HG03439 (cell line): ENCODE data around the gene CHRNB2.

Source experiments
- ATAC-seq: cut with Tn5 transposase; IDR thresholded peaks from one replicate; pipeline ENCODE4 v1.9.1; 2021; ENCODE audit warnings: mild to moderate bottlenecking, moderate library complexity; ENCODE audit not compliant: unreplicated experiment

CHRNB2 gene

DNA sequence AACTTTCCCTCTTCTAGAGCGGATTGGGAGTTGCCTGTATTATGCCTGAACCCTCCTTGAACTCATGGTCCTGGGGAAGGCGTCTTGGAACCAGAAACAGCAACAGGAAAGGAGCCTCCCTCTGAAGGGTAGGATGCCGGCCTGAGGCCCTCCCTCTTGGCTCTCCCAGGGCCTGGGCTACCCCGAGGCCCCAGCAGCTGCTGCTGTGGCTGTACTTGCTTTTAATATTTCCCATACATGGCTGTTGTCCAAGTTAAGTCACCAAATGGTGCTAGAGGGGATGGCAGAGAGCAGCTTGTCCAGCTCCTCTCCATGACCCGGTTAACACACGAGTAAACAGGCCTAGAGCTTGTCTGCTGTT, 10.5 kb downstream of the CHRNB2 start:
- no peak for ATAC-seq

DNA sequence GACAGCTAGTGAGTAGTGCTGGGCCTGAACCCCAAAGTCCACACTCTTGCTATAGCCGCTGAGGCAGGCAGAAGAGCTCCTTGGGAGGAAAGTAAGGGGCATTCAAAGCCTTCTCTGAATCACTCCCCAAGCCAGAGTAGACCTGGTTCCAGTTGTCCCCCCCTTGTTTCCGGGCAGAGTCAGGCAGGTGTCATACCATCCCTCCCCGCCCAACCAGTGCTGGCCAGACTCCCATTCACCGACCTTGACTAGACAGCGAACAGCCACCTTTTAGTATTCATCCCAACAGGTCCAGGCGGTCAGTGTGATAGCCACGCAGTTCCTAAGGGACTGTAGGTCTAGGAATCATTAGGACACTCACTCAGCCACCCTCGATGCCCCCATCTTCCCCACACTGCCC, 11.8 kb downstream of the CHRNB2 start:
- no peak for ATAC-seq

DNA sequence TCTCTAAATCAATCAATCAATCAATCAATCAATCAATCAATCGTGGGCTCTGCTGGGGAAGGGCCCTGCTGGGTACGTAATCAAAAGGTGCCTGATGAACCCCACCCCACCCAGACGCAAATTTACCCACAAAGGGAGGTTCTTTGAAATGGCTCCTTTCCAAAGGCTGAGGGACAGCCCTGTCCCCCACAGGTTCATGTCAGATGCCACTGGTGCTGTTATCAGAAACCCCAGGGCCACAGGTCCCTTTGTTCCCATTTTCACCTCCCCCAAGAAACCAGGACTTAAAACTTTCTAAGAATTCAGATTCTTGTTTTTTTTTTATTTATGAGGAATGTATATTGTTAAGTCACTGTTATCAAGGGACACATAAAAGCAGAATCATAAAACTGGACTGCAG, 14.2 kb downstream of the CHRNB2 start:
- no peak for ATAC-seq

DNA sequence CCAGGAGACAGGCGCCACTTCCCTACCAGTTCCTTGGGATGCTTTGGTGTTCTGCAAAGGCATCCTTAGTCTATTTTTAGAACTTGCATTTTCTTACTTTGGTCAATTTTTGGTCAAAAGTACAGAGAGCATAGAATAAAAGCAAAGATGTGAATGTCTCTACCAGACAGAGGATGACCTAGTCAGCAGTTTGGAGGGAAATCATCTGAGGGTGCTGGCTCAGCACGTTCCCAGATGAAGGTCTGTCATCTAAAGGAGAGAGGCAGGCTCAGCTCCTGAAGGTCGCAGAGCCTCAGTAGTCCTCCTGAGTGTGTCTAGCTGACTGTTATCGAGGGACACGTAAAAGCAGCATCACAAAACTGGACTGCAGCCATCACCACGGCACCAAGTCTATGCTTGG, 15.3 kb downstream of the CHRNB2 start:
- no peak for ATAC-seq

DNA sequence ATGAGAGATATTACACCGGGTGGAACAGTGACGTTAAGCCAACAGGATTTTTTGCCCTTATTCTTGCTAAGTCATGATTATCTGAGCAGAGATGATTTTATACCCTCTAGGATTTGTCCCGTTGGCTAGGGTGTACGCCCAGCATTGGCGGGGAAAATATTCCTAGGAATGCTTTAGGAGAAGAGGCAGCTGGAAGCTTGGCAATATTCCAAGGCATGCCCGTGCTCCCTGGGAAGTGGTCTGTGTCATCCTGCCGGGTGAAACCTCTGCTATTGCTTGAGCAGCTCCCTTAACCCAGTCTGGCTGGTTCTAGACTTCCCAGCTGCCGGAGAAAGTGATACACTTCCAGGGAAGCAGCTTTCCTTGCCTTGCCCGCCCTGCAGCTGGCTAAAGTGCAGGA, 16.2 kb downstream of the CHRNB2 start:
- no peak for ATAC-seq

DNA sequence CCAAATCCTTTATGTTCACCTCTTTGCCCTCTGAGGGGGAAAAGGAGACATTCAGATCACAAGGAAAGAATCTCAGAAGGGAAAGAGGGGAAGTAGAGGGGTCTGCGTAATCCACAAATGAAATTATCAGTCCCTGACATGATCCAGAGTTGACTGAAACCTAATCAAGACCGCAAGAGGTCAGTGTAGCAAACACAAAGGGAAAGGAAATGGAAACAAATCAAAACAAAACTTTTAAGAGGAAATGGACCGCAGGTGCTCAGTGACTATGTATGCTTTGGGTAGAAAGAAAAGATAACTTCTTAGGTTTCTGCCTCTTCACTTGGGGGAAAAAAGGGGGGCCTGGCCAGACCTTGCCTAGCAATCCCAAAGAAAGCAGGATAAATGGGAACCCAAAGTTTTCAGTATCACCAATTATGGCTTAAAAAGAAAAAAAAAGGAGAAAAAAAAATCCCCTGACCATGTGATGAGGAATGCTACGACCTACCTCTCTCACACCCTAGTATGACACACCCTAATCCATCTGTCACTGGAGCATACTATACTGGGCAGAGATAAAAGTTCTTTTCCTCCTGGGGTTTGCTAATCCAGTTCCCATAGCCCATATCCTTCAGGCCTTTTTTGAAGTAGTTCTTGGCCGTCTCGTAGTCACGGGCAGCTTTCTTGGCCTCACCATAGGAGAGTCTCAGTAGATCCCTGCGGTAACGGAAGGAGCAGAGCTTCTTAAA, 16.9 kb downstream of the CHRNB2 start:
- no peak for ATAC-seq

DNA sequence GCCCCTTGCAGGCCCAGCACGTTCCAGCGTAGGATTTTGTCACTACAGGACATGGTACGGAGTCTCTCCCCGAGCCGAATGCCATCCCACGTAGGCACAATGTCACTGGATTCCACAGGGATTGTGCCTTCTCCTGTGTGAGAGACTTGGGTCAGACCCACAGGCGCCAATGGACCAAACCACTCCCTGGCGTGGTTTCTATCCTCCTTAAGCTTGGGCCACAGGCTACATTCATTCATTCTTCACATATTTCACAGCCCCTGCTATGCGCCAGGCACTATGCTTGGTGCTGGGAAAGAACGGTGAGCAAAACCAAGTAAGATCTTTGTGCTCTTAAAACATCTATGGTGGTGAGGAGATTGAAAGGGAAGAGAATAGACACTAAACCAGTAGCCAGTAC, 18.7 kb downstream of the CHRNB2 start:
- no peak for ATAC-seq

DNA sequence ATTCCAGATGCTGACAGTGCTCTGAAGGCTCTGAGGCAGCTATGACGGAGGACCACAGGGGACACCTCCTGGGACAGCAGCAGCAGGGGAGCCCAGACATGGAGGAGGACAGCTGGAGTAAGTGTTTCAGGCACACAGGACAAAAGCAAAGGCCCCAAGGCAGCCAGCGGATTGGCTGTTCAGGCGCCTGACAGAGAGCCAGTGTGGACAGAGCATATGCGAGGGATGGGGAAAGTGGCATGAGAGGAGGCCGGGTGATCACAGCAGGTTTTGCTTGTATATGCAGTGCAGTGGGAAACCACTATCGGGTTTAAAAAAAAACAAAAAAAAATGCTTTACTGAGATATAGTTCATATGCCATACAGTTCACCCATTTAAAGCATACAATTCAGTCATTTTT, 19.1 kb downstream of the CHRNB2 start:
- no peak for ATAC-seq

DNA sequence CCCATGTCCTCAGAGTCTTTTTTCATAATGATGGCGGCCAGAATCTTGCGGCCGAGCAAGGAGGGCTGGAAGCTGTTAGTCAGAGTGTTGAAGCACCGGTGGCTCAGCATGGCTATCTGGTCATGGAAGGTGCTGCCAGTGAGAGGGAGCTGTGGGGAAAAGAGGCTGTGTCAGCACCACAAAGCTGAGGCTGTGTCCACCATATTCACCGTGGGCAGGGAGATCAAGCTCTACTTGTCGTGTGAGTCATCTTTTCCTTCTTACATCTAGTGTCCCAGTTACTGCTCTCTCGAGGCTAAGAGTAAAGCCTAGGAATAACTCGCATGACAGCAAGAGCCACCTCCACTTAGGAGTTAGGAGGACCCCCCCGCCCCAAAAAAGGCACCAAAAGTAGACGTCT, 22.2 kb downstream of the CHRNB2 start:
- ATAC-seq = no peak

DNA sequence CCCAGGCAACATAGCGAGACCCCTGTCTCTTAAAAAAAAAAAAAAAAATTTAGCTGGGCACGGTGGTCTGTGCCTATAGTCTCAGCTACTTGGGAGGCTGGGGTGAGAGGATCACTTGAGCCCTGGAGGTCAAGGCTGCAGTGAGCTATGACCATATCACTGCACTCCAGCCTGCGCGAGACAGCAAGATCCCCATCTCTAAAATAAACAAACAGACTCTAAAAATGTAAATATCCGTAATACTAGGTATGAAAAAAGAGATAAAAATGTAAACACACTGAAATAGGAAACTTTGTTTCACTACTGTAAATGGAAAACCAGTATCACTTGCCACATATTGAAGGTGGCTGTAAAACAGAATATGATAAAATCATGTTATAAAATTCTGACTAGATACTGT, 23.2 kb downstream of the CHRNB2 start:
- no peak for ATAC-seq

DNA sequence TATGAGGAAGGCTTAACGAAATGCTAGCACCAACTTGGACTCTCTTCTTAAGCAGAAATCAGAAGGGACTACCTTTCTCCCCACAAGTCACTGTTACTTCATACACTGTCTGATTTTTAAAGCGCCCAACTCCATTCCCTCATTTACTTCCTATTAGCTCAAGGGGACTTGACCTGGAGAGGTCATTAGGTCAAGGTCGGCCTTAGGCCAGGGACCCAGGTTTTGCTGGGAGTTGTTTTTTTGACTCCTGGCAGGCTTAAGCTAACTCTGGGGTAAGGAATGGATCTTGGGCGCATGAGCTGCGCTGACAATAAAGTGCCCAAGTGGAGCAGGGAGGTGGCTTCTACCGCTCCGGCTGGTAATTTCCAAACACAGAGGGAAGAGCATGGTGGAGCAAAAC, 23.6 kb downstream of the CHRNB2 start:
- ATAC-seq = no peak

DNA sequence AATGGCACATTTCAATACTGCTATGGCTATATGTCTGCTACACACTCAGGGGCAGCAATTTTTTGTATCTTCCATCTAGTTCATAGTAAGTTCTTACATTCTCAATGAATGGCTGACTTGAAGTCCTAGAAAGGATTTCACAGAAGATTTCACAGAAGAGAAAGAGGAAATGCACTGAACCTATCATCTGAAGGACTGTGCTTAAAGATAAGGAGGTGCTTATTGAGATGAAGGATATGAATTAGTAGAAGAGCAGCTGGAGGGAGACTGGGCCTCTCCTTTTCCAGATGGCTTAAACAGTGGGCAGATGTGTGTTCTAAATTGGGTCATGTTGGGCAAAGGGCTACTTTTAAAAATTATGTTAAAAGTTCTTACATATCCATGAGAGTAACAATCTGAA, 25.8 kb downstream of the CHRNB2 start:
- no peak for ATAC-seq

DNA sequence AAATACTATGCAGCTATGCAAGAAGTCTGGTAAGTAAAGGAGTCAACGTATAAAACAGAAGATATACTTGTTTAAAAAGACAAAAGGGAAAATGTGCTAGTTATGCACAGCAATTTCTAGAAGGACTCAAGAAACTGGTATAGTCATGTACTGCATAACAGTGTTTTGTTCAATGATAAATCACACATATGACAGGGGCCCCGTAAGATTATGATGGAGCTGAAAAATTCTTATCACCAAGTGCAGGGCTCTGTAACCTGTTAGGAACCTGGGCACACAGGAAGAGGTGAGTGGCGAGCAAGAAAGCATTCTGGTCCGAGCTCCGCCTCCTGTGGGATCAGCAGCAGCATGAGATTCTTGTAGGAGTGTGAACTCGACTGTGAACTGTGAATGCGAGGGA, 27.2 kb downstream of the CHRNB2 start:
- ATAC-seq = no peak

DNA sequence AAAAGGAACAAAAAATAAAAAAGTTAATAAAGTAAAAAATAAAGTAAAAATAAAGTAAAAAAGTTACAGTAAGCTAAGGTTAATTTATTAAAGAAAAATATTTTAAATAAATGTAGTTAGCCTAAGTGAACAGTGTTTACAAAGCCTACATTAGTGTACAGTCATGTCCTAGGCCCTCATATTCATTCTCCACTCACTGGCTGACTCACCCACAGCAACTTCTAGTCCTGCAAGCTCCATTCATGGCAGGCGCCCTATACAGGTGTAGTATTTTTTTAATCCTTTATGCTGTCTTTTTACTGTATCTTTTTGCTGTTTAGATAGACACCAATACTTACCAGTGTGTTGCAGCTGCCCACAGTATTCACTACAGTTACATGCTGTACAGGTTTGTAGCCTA, 28.0 kb downstream of the CHRNB2 start:
- ATAC-seq = no peak

DNA sequence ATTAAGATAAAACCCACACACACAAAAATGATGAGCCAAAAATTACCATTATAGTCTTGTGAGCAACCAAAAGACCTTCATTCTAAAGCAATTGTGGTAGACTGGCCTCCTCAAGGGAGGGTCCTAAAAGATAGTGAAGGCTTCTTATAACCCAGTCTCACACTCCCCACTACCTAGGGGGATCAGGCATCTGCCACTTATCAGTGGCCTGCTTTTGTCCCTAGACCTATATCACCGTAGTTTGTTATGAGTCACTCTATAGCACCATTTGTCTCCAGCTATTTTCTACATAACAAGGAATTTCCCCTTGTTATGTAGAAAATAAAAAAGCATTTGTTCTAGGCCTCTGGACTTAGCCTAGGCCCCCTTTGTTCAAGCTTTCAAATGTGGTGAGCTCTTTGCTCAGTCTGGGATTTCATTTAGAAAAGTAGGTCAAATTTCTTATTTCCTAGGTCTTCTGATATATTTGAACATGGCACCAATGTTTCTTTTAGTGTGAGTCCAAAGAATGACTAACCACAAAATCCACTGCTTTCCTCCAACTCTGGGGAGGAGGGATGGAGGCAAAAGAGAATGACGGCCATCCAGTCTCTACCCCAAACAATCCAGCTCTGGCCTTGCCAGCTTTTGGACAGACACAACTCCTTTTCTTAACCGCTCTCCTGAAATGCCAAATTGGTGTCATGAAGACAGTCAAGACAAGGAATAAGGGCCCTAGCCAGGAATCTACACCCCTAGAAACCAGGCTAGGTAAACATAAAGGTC, 31.5 kb downstream of the CHRNB2 start:
- ATAC-seq = no peak

DNA sequence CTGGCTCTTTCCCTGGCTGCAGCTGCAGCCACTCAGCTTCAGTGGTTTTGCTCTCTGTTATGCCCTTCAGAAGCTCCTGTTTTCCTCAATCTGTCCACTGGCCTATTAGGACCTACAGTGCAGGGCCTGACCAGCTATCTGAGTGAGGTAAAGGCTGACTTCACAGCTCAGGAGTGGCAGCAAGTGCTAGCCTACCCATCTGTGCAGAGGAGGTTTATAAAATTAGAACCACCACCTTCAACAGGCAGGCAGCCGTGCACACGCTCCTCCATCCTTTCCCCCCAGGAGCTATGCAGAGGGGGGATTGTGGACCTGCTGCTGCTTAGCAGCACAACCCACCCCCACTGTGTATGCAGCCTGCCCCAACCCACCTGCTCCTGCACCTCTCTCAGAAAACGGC, 32.1 kb downstream of the CHRNB2 start:
- no peak for ATAC-seq

DNA sequence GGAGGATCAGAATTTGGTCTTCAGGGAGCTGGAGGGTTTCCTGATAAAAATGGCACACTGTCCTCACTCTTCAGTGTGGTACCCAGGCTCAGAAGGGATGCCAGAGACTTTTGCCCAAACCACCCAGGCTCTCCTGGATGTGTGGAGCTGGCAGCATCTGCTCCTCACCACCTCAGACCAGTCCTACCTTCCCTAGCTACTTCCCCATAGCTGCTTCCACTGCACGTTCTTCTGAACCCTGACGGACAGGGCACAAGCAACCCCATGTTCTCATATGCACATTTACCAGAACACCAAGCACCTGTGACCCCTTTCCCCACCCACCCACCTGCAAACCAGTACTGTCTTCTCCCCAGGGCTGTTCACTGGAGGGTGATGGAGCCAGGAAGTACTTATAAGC, 35.7 kb downstream of the CHRNB2 start:
- no peak for ATAC-seq

DNA sequence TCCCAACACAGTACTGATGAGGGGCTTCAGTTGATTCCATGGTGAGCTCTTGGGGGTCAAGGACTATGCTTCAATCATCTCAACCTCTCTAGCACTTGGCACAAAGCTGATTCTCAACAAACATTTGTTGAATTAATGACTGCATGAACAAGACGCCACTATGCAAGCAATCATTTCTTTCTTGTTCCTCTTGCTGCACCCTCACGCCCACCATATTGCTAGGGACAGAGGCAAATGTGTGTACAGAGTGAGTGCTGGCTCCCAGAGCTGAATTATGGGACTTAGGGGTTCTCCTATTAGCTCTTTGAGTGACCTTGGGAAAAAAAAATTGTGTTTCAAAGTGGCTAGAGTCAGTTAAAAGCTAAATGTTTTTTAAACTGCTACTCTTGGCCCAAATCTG, 38.0 kb downstream of the CHRNB2 start:
- ATAC-seq = no peak

DNA sequence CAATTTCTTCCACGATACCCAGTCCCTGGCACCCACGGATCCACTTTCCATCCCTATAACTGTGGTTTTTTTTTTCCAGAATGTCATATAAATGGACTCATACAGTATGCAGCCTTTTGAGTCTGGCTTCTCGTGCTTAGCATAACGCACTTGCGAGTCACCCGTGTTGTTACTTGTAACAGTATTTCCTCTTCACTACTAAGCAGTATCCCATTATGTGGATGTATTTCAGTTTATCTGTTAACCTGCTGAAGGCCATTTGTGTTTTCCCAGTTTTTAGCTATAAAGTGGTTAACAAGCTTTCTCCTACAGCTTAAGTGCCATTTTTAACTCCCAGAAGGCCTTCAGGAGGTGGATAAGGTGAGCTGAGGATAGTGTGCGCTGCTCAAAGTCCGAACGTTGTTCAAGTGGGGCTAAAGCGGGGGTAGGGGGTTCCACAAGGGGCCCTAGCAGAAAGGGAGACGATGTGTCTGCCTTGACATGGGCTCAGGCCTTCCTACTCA, 39.6 kb downstream of the CHRNB2 start:
- peak; percentile 10 for ATAC-seq

DNA sequence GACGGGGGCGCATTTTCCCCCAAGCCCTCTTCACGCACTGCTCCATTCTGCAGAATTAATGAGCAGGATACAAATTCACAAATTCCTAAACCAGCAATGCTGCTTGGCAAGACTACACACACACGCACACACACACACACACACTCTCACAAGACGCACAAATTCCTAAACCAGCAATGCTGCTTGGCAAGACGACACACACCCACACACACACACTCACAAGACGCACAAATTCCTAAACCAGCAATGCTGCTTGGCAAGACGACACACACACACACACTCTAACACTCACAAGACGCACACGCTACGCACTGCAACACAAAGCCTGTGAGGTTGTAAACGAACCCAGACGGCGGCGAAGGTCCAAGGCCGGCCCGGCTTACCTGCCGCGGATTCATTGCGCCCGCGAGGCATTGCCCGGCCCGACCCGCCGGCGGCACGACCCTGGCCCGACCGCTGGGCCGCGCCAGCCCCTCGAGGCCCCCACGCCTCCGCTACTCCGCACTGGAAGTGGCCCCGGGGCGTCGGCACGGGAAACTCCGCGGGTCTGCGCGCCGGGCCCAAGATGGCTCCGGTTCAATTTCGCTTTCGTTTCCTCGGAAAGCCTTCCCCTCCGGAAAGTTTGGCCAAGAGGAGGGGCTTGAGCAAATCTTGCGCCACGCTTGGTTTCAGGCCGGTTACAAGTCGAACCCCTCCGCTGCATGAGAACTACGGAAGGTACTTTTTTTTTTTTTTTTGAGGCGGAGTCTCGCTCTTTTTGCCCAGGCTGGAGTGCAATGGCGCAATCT, 40.2 kb downstream of the CHRNB2 start, which contains the start of gene ADAR:
TSS of gene ADAR (minus strand) at position 578 of the 788 bp plus-strand sequence. CDS start at position 398, 180 bp downstream.
- peak; percentile 81 for ATAC-seq

DNA sequence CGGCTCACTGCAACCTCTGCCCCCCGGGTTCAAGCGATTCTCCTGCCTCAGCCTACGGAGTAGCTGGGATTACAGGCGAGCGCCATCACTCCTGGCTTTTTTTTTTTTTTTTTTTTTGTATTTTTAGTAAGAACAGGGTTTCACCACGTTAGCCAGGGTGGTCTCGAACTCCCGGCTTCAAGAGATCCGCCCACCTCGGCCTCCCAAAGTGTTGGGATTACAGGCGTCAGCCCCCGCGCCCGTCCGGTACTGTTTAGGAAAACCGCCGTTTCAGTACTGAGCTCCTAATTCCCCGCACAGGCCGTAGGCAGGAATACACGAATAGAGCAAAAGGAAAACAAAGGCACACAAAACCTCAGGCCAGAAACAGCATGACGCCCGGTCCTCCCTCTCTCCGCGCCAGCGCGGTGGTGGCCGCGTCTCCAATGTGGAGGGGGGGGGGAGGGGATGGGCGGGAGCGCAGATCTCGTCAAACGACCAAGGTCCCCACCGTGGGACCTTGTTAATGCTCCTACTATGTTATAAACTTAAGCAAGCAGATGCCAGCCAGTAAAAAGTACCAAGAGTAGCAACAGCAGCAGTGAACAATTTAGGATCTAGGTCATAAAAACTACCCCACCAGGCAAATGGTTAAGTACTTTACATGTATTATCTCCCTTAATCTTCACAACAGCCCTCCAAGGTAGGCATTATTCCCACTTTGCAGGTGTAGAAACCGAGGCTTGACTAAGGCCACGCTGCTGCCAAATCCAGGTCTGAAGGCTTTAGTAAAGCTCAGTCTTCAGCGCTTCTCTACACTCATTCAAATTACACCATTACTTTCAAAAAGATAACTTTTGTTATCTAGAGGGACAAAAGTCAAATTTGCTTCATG, 41.1 kb downstream of the CHRNB2 start:
- no peak for ATAC-seq
